ENCODE data around the gene LHFPL5.

The LHFPL5 gene

GRCh38 chr6:35850208-35850607, 45.1 kb downstream of the LHFPL5 start:
- no peaks in the 10 kb centered on the region for H3K27me3 ChIP-seq (replicated peaks in 2 of 5; ENCODE audit: control insufficient read depth in 4 of 5, insufficient read depth in 5 of 5, low read length in 4 of 5)
- H3K27ac ChIP-seq (ENCODE audit: insufficient read depth in 1 of 2, low read depth in 1 of 2, low read length in 2 of 2, poor library complexity in 1 of 2, severe bottlenecking in 2 of 2): no peak overlapping the region
- DNase-seq: no peak
- peaks cover 0 to 5% (median 0%) of the 10 kb centered on the region in 5 experiments for H3K9me3 ChIP-seq (ENCODE audit: control extremely low read depth in 1 of 5, control insufficient read depth in 4 of 5, insufficient read depth in 2 of 5, low read depth in 1 of 5, low read length in 4 of 5)
- POLR2A ChIA-PET: no interaction called here
- H3K36me3 ChIP-seq (ENCODE audit: control insufficient read depth in 4 of 4, insufficient read depth in 4 of 4, low read length in 3 of 4): peaks cover 20 to 67% (median 41%) of the 10 kb centered on the region in 4 experiments
- CTCF ChIA-PET: interaction anchor here (1.7 kb wide), 1 partner anchor 8 kb away, joined by 5 read pairs; no protein-coding TSS in a partner anchor
- H3K4me3 ChIP-seq (ENCODE audit: control insufficient read depth in 1 of 7, extremely low read depth in 1 of 7, insufficient read depth in 4 of 7, low read depth in 2 of 7, low read length in 6 of 7): no peak overlapping the region
- H3K4me1 ChIP-seq (ENCODE audit: control extremely low read depth in 1 of 4, control insufficient read depth in 4 of 4, insufficient read depth in 4 of 4, low read length in 3 of 4): peaks cover 0 to 3% (median 0%) of the 10 kb centered on the region in 4 experiments
- 100% methylated on average over 2 of the region's 2 CpGs for WGBS (ENCODE audit: insufficient coverage)

- no peak for DNase-seq
- Histone ChIP-seq H3K27me3 (replicated peaks in 2 of 5; ENCODE audit: control insufficient read depth in 4 of 5, insufficient read depth in 5 of 5, low read length in 4 of 5) (no peaks in the 10 kb centered on the region), H3K4me3 (ENCODE audit: control insufficient read depth in 1 of 7, extremely low read depth in 1 of 7, insufficient read depth in 4 of 7, low read depth in 2 of 7, low read length in 6 of 7) (no peak overlapping the region), H3K4me1 (ENCODE audit: control extremely low read depth in 1 of 4, control insufficient read depth in 4 of 4, insufficient read depth in 4 of 4, low read length in 3 of 4) (peaks cover 0 to 3% (median 0%) of the 10 kb centered on the region in 4 experiments), H3K9me3 (ENCODE audit: control extremely low read depth in 1 of 5, control insufficient read depth in 4 of 5, insufficient read depth in 2 of 5, low read depth in 1 of 5, low read length in 4 of 5) (peaks cover 0 to 5% (median 0%) of the 10 kb centered on the region in 5 experiments), H3K36me3 (ENCODE audit: control insufficient read depth in 4 of 4, insufficient read depth in 4 of 4, low read length in 3 of 4) (peaks cover 20 to 75% (median 55%) of the 10 kb centered on the region in 4 experiments), H3K27ac (ENCODE audit: insufficient read depth in 1 of 2, low read depth in 1 of 2, low read length in 2 of 2, poor library complexity in 1 of 2, severe bottlenecking in 2 of 2) (no peak overlapping the region)
- CTCF ChIA-PET: interaction anchor here (1.4 kb wide), 1 partner anchor 14 kb away, joined by 6 read pairs; no protein-coding TSS in a partner anchor
- POLR2A ChIA-PET: no interaction called here
- 95% methylated on average over 4 of the region's 4 CpGs for WGBS (ENCODE audit: insufficient coverage)
Observed at GRCh38 chr6:35852994-35853393, 47.8 kb downstream of the LHFPL5 start.

GRCh38 chr6:35856250-35856649, 51.1 kb downstream of the LHFPL5 start:
- Histone ChIP-seq H3K27ac (ENCODE audit: insufficient read depth in 1 of 2, low read depth in 1 of 2, low read length in 2 of 2, poor library complexity in 1 of 2, severe bottlenecking in 2 of 2) (no peak overlapping the region), H3K4me1 (ENCODE audit: control extremely low read depth in 1 of 4, control insufficient read depth in 4 of 4, insufficient read depth in 4 of 4, low read length in 3 of 4) (peaks cover 0 to 3% (median 0%) of the 10 kb centered on the region in 4 experiments), H3K36me3 (ENCODE audit: control insufficient read depth in 4 of 4, insufficient read depth in 4 of 4, low read length in 3 of 4) (peaks cover 20 to 79% (median 54%) of the 10 kb centered on the region in 4 experiments), H3K27me3 (replicated peaks in 2 of 5; ENCODE audit: control insufficient read depth in 4 of 5, insufficient read depth in 5 of 5, low read length in 4 of 5) (no peaks in the 10 kb centered on the region), H3K9me3 (ENCODE audit: control extremely low read depth in 1 of 5, control insufficient read depth in 4 of 5, insufficient read depth in 2 of 5, low read depth in 1 of 5, low read length in 4 of 5) (no peaks in the 10 kb centered on the region), H3K4me3 (ENCODE audit: control insufficient read depth in 1 of 7, extremely low read depth in 1 of 7, insufficient read depth in 4 of 7, low read depth in 2 of 7, low read length in 6 of 7) (no peak overlapping the region)
- DNase-seq: no peak
- WGBS (ENCODE audit: insufficient coverage): no CpG with 5 or more reads among the region's 1 CpG
- POLR2A ChIA-PET: no interaction called here
- CTCF ChIA-PET: interaction anchor here (1.3 kb wide), 1 partner anchor 22 kb away, joined by 3 read pairs; no protein-coding TSS in a partner anchor

- no peak for DNase-seq
- no peak overlapping the region for H3K4me3 ChIP-seq (ENCODE audit: control insufficient read depth in 1 of 7, extremely low read depth in 1 of 7, insufficient read depth in 4 of 7, low read depth in 2 of 7, low read length in 6 of 7)
- POLR2A ChIA-PET: no interaction called here
- H3K9me3 ChIP-seq (ENCODE audit: control extremely low read depth in 1 of 5, control insufficient read depth in 4 of 5, insufficient read depth in 2 of 5, low read depth in 1 of 5, low read length in 4 of 5): no peaks in the 10 kb centered on the region
- H3K27me3 ChIP-seq (replicated peaks in 2 of 5; ENCODE audit: control insufficient read depth in 4 of 5, insufficient read depth in 5 of 5, low read length in 4 of 5): no peaks in the 10 kb centered on the region
- peaks cover 12 to 73% (median 51%) of the 10 kb centered on the region in 4 experiments for H3K36me3 ChIP-seq (ENCODE audit: control insufficient read depth in 4 of 4, insufficient read depth in 4 of 4, low read length in 3 of 4)
- H3K4me1 ChIP-seq (ENCODE audit: control extremely low read depth in 1 of 4, control insufficient read depth in 4 of 4, insufficient read depth in 4 of 4, low read length in 3 of 4): no peaks in the 10 kb centered on the region
- no peak overlapping the region for H3K27ac ChIP-seq (ENCODE audit: insufficient read depth in 1 of 2, low read depth in 1 of 2, low read length in 2 of 2, poor library complexity in 1 of 2, severe bottlenecking in 2 of 2)
- CTCF ChIA-PET: no interaction called here
Observed at GRCh38 chr6:35857853-35858252, 52.7 kb downstream of the LHFPL5 start.

- H3K27ac ChIP-seq (ENCODE audit: insufficient read depth in 1 of 2, low read depth in 1 of 2, low read length in 2 of 2, poor library complexity in 1 of 2, severe bottlenecking in 2 of 2): no peak overlapping the region
- H3K36me3 ChIP-seq (ENCODE audit: control insufficient read depth in 4 of 4, insufficient read depth in 4 of 4, low read length in 3 of 4): peaks cover 11 to 70% (median 48%) of the 10 kb centered on the region in 4 experiments
- H3K4me3 ChIP-seq (ENCODE audit: control insufficient read depth in 1 of 7, extremely low read depth in 1 of 7, insufficient read depth in 4 of 7, low read depth in 2 of 7, low read length in 6 of 7): no peak overlapping the region
- CTCF ChIA-PET: no interaction called here
- DNase-seq: no peak
- WGBS (ENCODE audit: insufficient coverage): 90% methylated on average over 2 of the region's 4 CpGs
- H3K4me1 ChIP-seq (ENCODE audit: control extremely low read depth in 1 of 4, control insufficient read depth in 4 of 4, insufficient read depth in 4 of 4, low read length in 3 of 4): no peaks in the 10 kb centered on the region
- no peaks in the 10 kb centered on the region for H3K27me3 ChIP-seq (replicated peaks in 2 of 5; ENCODE audit: control insufficient read depth in 4 of 5, insufficient read depth in 5 of 5, low read length in 4 of 5)
- no peaks in the 10 kb centered on the region for H3K9me3 ChIP-seq (ENCODE audit: control extremely low read depth in 1 of 5, control insufficient read depth in 4 of 5, insufficient read depth in 2 of 5, low read depth in 1 of 5, low read length in 4 of 5)
- POLR2A ChIA-PET: no interaction called here
Observed at GRCh38 chr6:35859367-35859766, 54.2 kb downstream of the LHFPL5 start.
